Liver (tissue), 3 donors: ENCODE measurements around the gene GAS2L1.

Source experiments
- ATF3 ChIP-seq: IDR thresholded peaks from 2 replicates; pipeline ENCODE4 v1.6.1; 2016; ENCODE audit warnings: antibody characterized with exemption
- CTCF ChIP-seq: fragments of 150-350 bp; IDR thresholded peaks from 2 replicates; pipeline ENCODE4 v1.5.1; 2017; ENCODE audit warnings: improper control_type of control experiment, low read depth, low read length; ENCODE audit not compliant: missing input control
- GABPA ChIP-seq, 2 donors: IDR thresholded peaks in 1 of 2; conservative IDR thresholded peaks in 1 of 2; 2 replicates each; pipeline ENCODE4 v1.6.1; 2016; ENCODE audit warnings: antibody characterized with exemption in 2 of 2, mild to moderate bottlenecking in 1 of 2, moderate library complexity in 1 of 2
- HNF4A ChIP-seq, 2 donors: conservative IDR thresholded peaks; 2 replicates each; pipeline ENCODE4 v1.6.1; 2016; ENCODE audit warnings: antibody characterized with exemption in 2 of 2, mild to moderate bottlenecking in 2 of 2
- JUND ChIP-seq, 2 donors: IDR thresholded peaks; 2 replicates each; pipeline ENCODE4 v1.6.1; 2016; ENCODE audit warnings: antibody characterized with exemption in 2 of 2
- MAX ChIP-seq: IDR thresholded peaks from 2 replicates; pipeline ENCODE4 v1.6.1; 2016; ENCODE audit warnings: antibody characterized with exemption
- RAD21 ChIP-seq, 2 donors: IDR thresholded peaks; 2 replicates each; pipeline ENCODE4 v1.6.1; 2016; ENCODE audit warnings: antibody characterized with exemption in 2 of 2, mild to moderate bottlenecking in 2 of 2
- TAF1 ChIP-seq: conservative IDR thresholded peaks from 2 replicates; pipeline ENCODE4 v1.6.1; 2016; ENCODE audit warnings: antibody characterized with exemption, mild to moderate bottlenecking
- YY1 ChIP-seq: IDR thresholded peaks from 2 replicates; pipeline ENCODE4 v1.6.1; 2016; ENCODE audit warnings: antibody characterized with exemption, mild to moderate bottlenecking
- donor health status: healthy.
- donor health status: healthy.

- TF ChIP-seq CTCF (no peak), JUND (IDR thresholded peaks at IDR 0.05) (no peak), HNF4A (conservative IDR thresholded peaks at IDR 0.05) (no peak), RAD21 (IDR thresholded peaks at IDR 0.05) (no peak), MAX (no peak), GABPA (IDR thresholded peaks at IDR 0.05 in 1 of 2, conservative IDR thresholded peaks at IDR 0.05 in 1 of 2) (no peak), YY1 (no peak), ATF3 (no peak), TAF1 (no peak)
Observed at GRCh38 chr22:29266564-29267461, 39.6 kb upstream of the GAS2L1 start.
